COLO668 (cell line): Measurements from ENCODE around the gene CHST14.

ENCODE experiments used
- DNase-seq: peaks from one replicate; lab custom pipeline; 2025; ENCODE audit not compliant: unreplicated experiment; lab: John Stamatoyannopoulos, UW

Gene CHST14

DNA sequence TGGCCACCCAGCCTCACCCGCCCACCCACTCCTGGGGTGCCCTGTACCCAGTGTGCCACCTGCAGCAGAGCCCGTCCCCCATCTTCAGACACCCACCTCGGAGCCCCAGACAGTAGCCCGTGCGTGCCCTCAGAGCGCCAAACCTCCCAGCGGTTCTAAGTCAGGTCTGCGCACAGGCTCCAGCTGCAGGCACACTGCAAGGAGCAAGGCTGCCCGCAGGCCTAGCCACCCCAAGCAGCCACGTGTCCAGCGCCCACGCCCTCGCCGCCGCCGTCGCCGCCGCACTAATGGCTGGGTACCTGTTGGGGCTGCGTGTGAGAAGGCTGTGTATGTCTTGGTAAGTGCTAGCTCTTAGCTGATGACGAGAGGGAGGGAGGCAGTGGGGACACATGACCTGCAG lies 8.8 kb upstream of the CHST14 start:
- no peak for DNase-seq

- no peak for DNase-seq
Observed at GRCh38 chr15:40463279-40463678, 7.5 kb upstream of the CHST14 start.

DNA sequence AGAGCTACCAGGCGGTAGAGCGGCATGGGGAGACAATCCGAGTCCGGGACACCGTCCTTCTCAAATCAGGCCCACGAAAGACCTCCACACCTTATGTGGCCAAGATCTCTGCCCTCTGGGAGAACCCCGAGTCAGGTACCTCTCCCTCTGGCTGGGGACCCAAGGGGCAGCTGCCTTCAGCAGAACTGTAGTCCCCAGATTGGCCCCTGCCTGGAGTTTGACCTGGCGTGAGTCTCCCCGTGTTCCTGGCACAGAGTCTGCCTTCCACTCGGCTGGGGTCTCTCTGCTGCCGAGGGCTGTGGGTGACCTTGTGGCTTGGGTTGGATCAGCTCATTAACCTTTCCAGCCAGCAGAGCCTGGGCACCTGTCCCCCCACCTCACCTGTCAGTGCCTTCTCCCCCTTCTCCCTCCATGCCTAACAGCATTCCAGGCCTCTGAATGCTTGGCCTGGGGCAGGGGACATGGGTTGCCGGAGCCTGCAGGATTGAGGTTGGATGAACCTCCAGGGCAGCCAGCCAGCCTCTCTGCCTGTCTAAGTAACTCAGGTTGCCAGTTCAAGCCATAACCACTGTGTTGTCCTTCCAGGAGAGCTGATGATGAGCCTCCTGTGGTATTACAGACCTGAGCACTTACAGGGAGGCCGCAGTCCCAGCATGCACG lies 6.8 kb upstream of the CHST14 start:
- no peak for DNase-seq

GRCh38 chr15:40464595-40465185 lies 6.1 kb upstream of the CHST14 start:
- DNase-seq, result no peak

DNA sequence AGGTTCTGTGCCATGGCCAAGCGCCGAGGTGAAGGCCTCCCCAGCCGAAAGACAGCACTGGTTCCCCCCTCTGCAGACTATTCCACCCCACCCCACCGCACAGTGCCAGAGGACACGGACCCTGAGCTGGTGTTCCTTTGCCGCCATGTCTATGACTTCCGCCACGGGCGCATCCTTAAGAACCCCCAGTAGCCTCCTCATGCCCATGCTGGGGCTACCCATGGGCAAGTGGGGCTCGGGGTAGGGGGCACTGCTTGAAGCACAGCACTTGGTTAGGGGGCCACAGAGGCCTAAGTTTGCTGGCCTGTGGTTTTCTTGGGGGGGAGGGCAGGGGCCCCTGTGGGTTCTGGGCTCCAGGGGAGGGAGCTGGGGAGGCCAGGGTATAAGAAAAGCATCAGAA lies 4.8 kb upstream of the CHST14 start:
- no peak for DNase-seq

DNA sequence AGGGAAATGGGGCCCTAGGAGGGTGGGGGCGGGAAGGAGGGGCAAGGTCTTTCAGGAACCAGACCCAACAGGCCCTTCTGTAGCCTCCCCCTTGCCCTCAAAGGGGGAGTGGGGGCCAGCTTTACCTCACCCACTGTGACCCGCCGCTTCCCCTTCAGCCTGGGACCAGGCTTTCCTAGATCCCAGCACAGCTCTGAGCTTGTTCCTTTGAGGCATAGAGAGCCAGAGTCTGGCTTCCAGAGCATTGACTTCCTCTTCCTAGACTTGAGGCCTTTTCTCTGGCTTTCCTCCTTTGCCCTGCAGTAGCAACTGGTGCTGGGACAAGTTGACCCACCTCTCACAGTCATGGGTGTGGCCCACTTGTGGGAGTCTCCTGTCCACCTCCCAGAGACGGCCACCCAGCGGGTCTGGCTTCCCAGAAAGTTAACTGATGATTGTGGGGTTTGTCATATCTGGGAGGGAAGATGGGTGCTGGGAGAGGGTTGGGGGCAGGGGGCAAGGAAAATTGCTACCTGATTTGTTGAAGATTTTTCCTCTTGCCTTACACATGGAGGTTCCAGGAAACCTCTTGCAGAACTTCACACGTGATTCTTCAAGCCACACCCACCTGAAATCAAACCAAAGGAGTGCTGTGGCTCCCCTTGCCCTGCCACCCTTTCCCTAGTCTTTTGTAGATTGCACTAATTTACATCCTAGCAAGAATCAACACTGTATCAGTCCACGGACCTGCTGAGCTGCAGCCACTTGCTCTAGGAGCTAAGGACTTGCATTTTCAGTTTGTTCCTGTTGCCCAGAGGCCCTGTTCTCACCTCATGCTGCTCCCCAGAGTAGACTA lies 4.1 kb upstream of the CHST14 start:
- no peak for DNase-seq

DNA sequence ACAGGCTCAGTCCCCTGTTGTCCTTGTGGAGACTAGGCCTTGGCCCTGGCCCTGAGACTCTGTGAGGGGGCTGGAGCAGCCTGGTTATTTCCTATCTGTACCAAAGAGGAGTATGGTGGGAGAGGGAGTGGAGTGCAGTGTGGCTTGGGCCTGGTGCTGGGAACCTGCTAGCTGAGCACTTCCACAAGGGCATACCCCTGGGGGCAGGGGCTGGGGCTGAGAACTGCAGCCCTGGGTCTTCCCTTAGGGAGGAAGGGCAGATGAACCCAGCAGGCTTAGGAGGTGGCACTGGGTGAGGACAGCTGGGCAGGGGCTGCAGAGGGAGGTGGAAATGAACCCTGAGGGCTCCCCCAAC lies 3.5 kb upstream of the CHST14 start:
- DNase-seq, result no peak

DNA sequence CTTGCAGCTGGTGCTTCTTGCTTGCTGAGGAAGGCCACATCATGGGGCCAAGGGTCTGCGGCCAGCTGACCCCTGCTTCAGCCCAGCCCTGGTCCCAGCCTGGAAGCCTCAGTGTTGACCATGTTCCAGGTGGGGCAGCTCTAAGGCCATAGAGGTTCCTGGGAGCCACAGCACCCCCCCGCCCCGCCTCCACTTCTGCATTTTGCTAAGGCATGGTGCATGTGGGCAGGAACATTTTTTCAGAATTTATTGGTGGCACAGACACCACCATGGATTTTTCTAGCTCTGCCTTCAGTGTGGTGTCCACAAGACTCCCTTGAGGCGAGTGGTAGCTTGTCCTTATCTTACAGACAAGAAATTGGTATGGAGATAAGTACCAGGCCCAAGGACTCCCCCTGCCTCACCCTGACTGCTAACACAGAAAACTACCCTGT lies 1.9 kb upstream of the CHST14 start:
- no peak for DNase-seq

DNA sequence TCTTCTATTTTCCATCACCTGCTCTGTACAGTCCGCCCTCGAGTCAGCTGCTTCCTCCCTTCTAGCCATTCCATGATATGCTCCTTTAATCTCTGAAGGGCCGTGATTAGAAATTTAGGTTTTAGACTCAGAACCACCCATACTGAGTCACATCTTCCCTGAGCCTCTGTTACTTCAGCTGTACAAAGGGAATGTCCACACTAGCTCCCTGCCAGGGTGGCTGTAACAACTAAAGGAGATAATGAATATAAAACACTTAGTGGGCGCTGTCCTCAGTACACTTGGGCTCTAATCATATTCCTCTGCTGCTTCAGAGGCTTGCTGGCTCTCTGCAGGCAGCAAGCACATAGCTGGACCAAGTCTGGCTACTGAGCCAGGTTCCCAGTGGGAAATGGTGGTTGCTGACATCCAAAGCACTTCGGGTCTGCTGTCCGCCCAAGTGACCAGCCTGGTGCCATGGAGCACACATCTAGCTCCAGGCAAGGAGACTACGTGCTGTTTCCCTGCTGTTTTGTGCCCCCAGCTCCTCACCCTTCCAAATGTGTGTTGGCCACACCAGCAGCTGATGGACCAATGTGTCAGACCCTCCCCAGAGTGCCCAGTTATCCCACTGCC lies 901 bp upstream of the CHST14 start:
- no peak for DNase-seq

- no peak for DNase-seq
Observed at GRCh38 chr15:40471105-40471807, 472 bp downstream of the CHST14 start.

DNA sequence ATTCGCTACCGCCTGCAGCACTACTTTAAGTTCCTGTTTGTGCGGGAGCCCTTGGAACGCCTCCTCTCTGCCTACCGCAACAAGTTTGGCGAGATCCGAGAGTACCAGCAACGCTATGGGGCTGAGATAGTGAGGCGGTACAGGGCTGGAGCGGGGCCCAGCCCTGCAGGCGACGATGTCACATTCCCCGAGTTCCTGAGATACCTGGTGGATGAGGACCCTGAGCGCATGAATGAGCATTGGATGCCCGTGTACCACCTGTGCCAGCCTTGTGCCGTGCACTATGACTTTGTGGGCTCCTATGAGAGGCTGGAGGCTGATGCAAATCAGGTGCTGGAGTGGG lies 995 bp downstream of the CHST14 start:
- DNase-seq, result no peak

GRCh38 chr15:40472171-40472727 lies 1.5 kb downstream of the CHST14 start:
- DNase-seq, result no peak

GRCh38 chr15:40474581-40474980 lies 3.8 kb downstream of the CHST14 start:
- no peak for DNase-seq

GRCh38 chr15:40477642-40478327 lies 7.0 kb downstream of the CHST14 start:
- no peak for DNase-seq

- no peak for DNase-seq
Observed at GRCh38 chr15:40479024-40479423, 8.2 kb downstream of the CHST14 start.

GRCh38 chr15:40481341-40482074 lies 10.7 kb downstream of the CHST14 start:
- no peak for DNase-seq

DNA sequence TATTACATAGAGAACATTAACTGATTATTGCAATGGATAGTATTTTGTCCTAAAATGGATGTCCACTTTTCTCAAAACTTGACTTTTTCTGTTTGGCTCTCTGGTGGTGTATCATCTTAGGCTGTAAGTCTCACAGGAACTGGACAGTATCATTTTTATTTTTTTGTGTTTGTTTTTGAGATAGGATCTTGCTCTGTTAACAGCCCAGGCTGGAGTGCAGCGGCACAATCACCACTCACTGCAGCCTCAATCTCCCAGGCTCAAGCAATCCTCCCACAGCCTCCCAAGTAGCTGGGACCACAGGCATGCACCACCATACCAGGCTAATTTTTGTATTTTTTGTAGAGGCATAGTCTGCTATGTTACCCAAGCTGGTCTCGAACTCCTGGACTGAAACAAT lies 13.1 kb downstream of the CHST14 start:
- no peak for DNase-seq

DNA sequence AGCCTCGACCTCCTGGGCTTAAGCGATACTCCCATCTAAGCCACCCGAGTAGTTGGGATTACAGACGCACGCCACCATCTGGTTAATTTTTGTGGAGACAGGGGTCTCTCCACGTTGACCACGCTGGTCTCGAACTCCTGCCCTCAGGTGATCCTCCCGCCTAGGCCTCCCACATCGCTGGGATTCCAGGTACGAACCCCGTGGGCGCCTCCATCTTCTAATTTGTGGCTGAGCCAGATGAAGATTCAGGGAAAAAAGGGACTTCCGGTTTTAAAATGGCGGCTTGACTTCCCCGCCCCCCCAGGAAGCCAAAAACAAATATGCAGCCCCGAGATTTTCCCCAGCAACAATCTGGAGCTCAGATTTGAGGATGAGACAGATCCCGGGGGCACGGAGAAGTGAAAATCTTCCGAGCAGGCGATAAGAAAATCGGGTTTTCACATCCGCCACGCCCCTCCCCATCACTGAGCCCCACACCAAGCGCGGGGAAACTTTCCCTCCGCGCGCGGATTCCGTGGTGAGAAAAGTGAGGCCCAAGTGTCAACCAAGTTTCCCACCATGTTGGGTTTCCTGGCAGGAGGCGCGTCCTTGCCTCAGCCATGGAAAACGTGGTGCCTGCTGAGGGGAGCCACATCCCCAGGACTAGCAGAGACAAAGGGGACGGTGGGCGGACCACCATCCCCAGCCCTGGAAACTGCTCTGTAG lies 15.4 kb downstream of the CHST14 start:
- no peak for DNase-seq
